Esophagus squamous epithelium (tissue), 5 donors: ENCODE measurements around the gene TCERG1L. TPM values are rescaled to one million over a fixed set of nuclear protein-coding genes. Genes with fewer than 3 reads are reported as not detected.

Experiments
- DNase-seq: peaks from one replicate; lab custom pipeline; 2025; lab: John Stamatoyannopoulos, UW
- H3K27ac ChIP-seq, 4 donors: fragments of 200-600 bp; sonication (generic); one replicate each; pipeline ENCODE4 v1.5.1; 2016 to 2019; ENCODE audit warnings: mild to moderate bottlenecking in 1 of 4
- H3K27me3 ChIP-seq, 4 donors: fragments of 200-600 bp; sonication (generic); 1 replicate in 3 of 4; 2 replicates in 1 of 4; pipeline versions ENCODE4 v1.5.1 to v1.6.0; 2017 to 2021; ENCODE audit warnings: antibody characterized with exemption in 1 of 4
- H3K36me3 ChIP-seq, 3 donors: fragments of 200-600 bp; sonication (generic); one replicate each; pipeline ENCODE4 v1.5.1; 2016 to 2019
- H3K4me1 ChIP-seq, 3 donors: fragments of 200-600 bp; sonication (generic); one replicate each; pipeline ENCODE4 v1.5.1; 2017 to 2019
- H3K4me3 ChIP-seq, 4 donors: fragments of 200-600 bp; sonication (generic); 1 replicate in 3 of 4; 2 replicates in 1 of 4; pipeline ENCODE4 v1.5.1; 2016 to 2019; ENCODE audit warnings: mild to moderate bottlenecking in 2 of 4, moderate library complexity in 1 of 4
- H3K9me3 ChIP-seq, 3 donors: fragments of 200-600 bp; sonication (generic); one replicate each; pipeline ENCODE4 v1.5.1; 2016 to 2019
- CTCF ChIP-seq, 6 experiments: fragments of 450-650 bp in 4 of 6; fragments of 200-600 bp in 2 of 6; sonication (generic) in 2 of 6; IDR thresholded peaks; one replicate each; pipeline ENCODE4 v1.5.1; 2016 to 2019; ENCODE audit warnings: antibody characterized with exemption in 6 of 6, mild to moderate bottlenecking in 4 of 6, moderate library complexity in 4 of 6
- POLR2A ChIP-seq, 4 donors: fragments of 450-650 bp; IDR thresholded peaks; one replicate each; pipeline ENCODE4 v1.6.1; 2017; ENCODE audit warnings: antibody characterized with exemption in 4 of 4, mild to moderate bottlenecking in 4 of 4, moderate library complexity in 3 of 4
- WGBS, 2 donors: methylation state at CpG; one replicate each; pipeline ENCODE4 v1.1.5; 2018; 5-methylcytosine and 5-hydroxymethylcytosine counted together
- intact Hi-C: fragments of 100-400 bp; cut with DNase I; formaldehyde crosslinking; loops from one replicate; pipeline ENCODE4 v1.15.0; 2022
- total RNA-seq, 4 donors: library from RNA; depleted of rRNA; stranded (reverse); fragments of >200 nt; gene quantifications; one replicate each; pipeline ENCODE4 v1.1.0, GENCODE V29; 2016
- donor health status: DM: yes; HTN: yes; CAD: no.

Gene TCERG1L
- total RNA-seq, 4 donors from 2014 or later, result 0.12 to 2.9 (median 0.48) TPM

- no peak overlapping the region for H3K4me3 ChIP-seq
- DNase-seq, result no peak
- no peaks in the 10 kb centered on the region for H3K36me3 ChIP-seq
- peaks cover 0 to 5% (median 0%) of the 10 kb centered on the region in 4 donors for H3K27me3 ChIP-seq
- no peak overlapping the region for H3K27ac ChIP-seq
- TF ChIP-seq CTCF (IDR thresholded peaks at IDR 0.05) (no peak), POLR2A (IDR thresholded peaks at IDR 0.05) (no peak)
- H3K4me1 ChIP-seq, result no peaks in the 10 kb centered on the region
- 81 to 83% methylated on average over 9 to 10 of the region's 18 CpGs for WGBS, 2 donors
- H3K9me3 ChIP-seq, result peaks cover 0 to 5% (median 0%) of the 10 kb centered on the region in 3 donors
- intact Hi-C loops, result no loop called here
Measured at GRCh38 chr10:131196176-131196885, 115.2 kb downstream of the TCERG1L start.

GRCh38 chr10:131195558-131196159 is 115.9 kb downstream of the TCERG1L start:
- Histone ChIP-seq H3K27ac (no peak overlapping the region), H3K4me1 (no peaks in the 10 kb centered on the region), H3K27me3 (peaks cover 0 to 5% (median 0%) of the 10 kb centered on the region in 4 donors), H3K36me3 (no peaks in the 10 kb centered on the region), H3K4me3 (no peak overlapping the region), H3K9me3 (peaks cover 0 to 5% (median 0%) of the 10 kb centered on the region in 3 donors)
- intact Hi-C loops, result no loop called here
- 77 to 82% methylated on average over 6 of the region's 19 CpGs for WGBS, 2 donors
- TF ChIP-seq CTCF (IDR thresholded peaks at IDR 0.05) (no peak), POLR2A (IDR thresholded peaks at IDR 0.05) (no peak)
- no peak for DNase-seq

GRCh38 chr10:131195116-131195515 is 116.4 kb downstream of the TCERG1L start:
- 62 to 74% methylated on average over 6 to 7 of the region's 9 CpGs for WGBS, 2 donors
- no peak overlapping the region for H3K27ac ChIP-seq
- DNase-seq, result no peak
- H3K36me3 ChIP-seq, result no peaks in the 10 kb centered on the region
- peaks cover 0 to 5% (median 0%) of the 10 kb centered on the region in 3 donors for H3K9me3 ChIP-seq
- TF ChIP-seq POLR2A (IDR thresholded peaks at IDR 0.05), result no peak
- no peak for TF ChIP-seq CTCF (IDR thresholded peaks at IDR 0.05)
- peaks cover 0 to 5% (median under 1%) of the 10 kb centered on the region in 4 donors for H3K27me3 ChIP-seq
- H3K4me1 ChIP-seq, result no peaks in the 10 kb centered on the region
- intact Hi-C loops, result no loop called here
- H3K4me3 ChIP-seq, result no peak overlapping the region

GRCh38 chr10:131193923-131194322 is 117.6 kb downstream of the TCERG1L start:
- no peak for DNase-seq
- Histone ChIP-seq H3K27ac (no peak overlapping the region), H3K27me3 (peaks cover 0 to 3% (median 0%) of the 10 kb centered on the region in 4 donors), H3K4me1 (no peaks in the 10 kb centered on the region), H3K9me3 (peaks cover 0 to 5% (median 0%) of the 10 kb centered on the region in 3 donors), H3K36me3 (no peaks in the 10 kb centered on the region), H3K4me3 (no peak overlapping the region)
- 94 to 96% methylated on average over 15 of the region's 15 CpGs for WGBS, 2 donors
- intact Hi-C loops, result no loop called here
- no peak for TF ChIP-seq CTCF (IDR thresholded peaks at IDR 0.05)
- TF ChIP-seq POLR2A (IDR thresholded peaks at IDR 0.05), result no peak

- H3K4me3 ChIP-seq, result no peak overlapping the region
Measured at GRCh38 chr10:131188494-131188893, 123.0 kb downstream of the TCERG1L start.

More at GRCh38 chr10:131188494-131188893, 123.0 kb downstream of the TCERG1L start:
- Histone ChIP-seq H3K27ac (no peak overlapping the region), H3K4me1 (no peaks in the 10 kb centered on the region), H3K36me3 (no peaks in the 10 kb centered on the region), H3K9me3 (peaks cover 0 to 5% (median 0%) of the 10 kb centered on the region in 3 donors), H3K27me3 (peaks cover 0 to 5% (median 1%) of the 10 kb centered on the region in 4 donors)
- TF ChIP-seq POLR2A (IDR thresholded peaks at IDR 0.05), result no peak
- no peak for TF ChIP-seq CTCF (IDR thresholded peaks at IDR 0.05)
- 86 to 91% methylated on average over 4 of the region's 4 CpGs for WGBS, 2 donors
- no peak for DNase-seq
- intact Hi-C loops, result no loop called here
